SU-DHL-6 (cell line): Measurements from ENCODE around the gene MTMR3.

Experiments
- H2AFZ ChIP-seq: fragments of 200-600 bp; sonication (generic); 2 replicates; pipeline ENCODE4 v1.6.1; 2014; ENCODE audit warnings: low read depth, mild to moderate bottlenecking, moderate library complexity, mixed read lengths, antibody characterized with exemption, low read length; ENCODE audit not compliant: severe bottlenecking
- H3F3A ChIP-seq: fragments of 200-600 bp; shearing (Covaris generic); 2 replicates; pipeline ENCODE4 v1.6.0; 2016; ENCODE audit warnings: antibody characterized with exemption, mild to moderate bottlenecking; ENCODE audit not compliant: insufficient read depth
- H3K27ac ChIP-seq: fragments of 200-600 bp; sonication (generic); 2 replicates; pipeline ENCODE4 v1.5.1; 2016; ENCODE audit warnings: low read depth, mild to moderate bottlenecking, low read length, moderate library complexity, mixed read lengths
- H3K27me3 ChIP-seq: fragments of 200-600 bp; sonication (generic), shearing (Covaris generic); 2 replicates; pipeline ENCODE4 v1.6.0; 2014; ENCODE audit warnings: mild to moderate bottlenecking, low read length
- H3K36me3 ChIP-seq: fragments of 200-600 bp; sonication (generic); 2 replicates; pipeline ENCODE4 v1.6.1; 2014; ENCODE audit warnings: mild to moderate bottlenecking, low read length, mixed read lengths
- H3K4me2 ChIP-seq: fragments of 300-600, 200-600 bp; shearing (Covaris generic), sonication (generic); 2 replicates; pipeline ENCODE4 v1.6.0; 2014; ENCODE audit warnings: low read length, low read depth, mild to moderate bottlenecking; ENCODE audit not compliant: poor library complexity, severe bottlenecking
- H3K4me3 ChIP-seq: fragments of 200-600 bp; sonication (generic); 2 replicates; pipeline ENCODE4 v1.5.1; 2014; ENCODE audit warnings: antibody characterized with exemption, low read length, mild to moderate bottlenecking, mixed read lengths; ENCODE audit not compliant: insufficient read depth, poor library complexity, severe bottlenecking
- H3K79me2 ChIP-seq: fragments of 200-600 bp; sonication (generic); 2 replicates; pipeline ENCODE4 v1.6.1; 2014; ENCODE audit warnings: mild to moderate bottlenecking, low read length, moderate library complexity; ENCODE audit not compliant: insufficient read depth
- H3K9ac ChIP-seq: fragments of 200-600 bp; sonication (generic); 2 replicates; pipeline ENCODE4 v1.7.0; 2014; ENCODE audit warnings: mild to moderate bottlenecking, low read length
- H3K9me2 ChIP-seq: fragments of 200-600 bp; sonication (generic); replicated peaks from 2 replicates; pipeline ENCODE4 v1.6.1; 2014; ENCODE audit warnings: low read length; ENCODE audit not compliant: insufficient read depth
- H3K9me3 ChIP-seq: fragments of 200-600 bp; sonication (generic); 2 replicates; pipeline ENCODE4 v1.6.1; 2014; ENCODE audit warnings: low read length, mixed read lengths; ENCODE audit not compliant: insufficient read depth
- H4K20me1 ChIP-seq: fragments of 200-600 bp; sonication (generic); 2 replicates; pipeline ENCODE4 v1.6.1; 2014; ENCODE audit warnings: low read depth, mild to moderate bottlenecking, antibody characterized with exemption, low read length, moderate library complexity, mixed read lengths
- EZH2phosphoT487 ChIP-seq: fragments of 200-600 bp; sonication (generic), shearing (Covaris generic); conservative IDR thresholded peaks from 2 replicates; pipeline ENCODE4 v1.6.1; 2018; ENCODE audit warnings: mild to moderate bottlenecking, antibody characterized with exemption, low read length, moderate library complexity, mixed read lengths
- TF ChIP-seq, protein P1 (sequence below): fragments of 200-600 bp; sonication (generic); IDR thresholded peaks from one replicate; pipeline ENCODE4 v1.5.1; 2017; ENCODE audit warnings: antibody characterized with exemption, mild to moderate bottlenecking, low read length, moderate library complexity; ENCODE audit not compliant: insufficient read depth, poor library complexity, severe bottlenecking

MTMR3 gene

GRCh38 chr22:30028731-30029130, 145.8 kb downstream of the MTMR3 start:
- TF ChIP-seq, protein P1, sequence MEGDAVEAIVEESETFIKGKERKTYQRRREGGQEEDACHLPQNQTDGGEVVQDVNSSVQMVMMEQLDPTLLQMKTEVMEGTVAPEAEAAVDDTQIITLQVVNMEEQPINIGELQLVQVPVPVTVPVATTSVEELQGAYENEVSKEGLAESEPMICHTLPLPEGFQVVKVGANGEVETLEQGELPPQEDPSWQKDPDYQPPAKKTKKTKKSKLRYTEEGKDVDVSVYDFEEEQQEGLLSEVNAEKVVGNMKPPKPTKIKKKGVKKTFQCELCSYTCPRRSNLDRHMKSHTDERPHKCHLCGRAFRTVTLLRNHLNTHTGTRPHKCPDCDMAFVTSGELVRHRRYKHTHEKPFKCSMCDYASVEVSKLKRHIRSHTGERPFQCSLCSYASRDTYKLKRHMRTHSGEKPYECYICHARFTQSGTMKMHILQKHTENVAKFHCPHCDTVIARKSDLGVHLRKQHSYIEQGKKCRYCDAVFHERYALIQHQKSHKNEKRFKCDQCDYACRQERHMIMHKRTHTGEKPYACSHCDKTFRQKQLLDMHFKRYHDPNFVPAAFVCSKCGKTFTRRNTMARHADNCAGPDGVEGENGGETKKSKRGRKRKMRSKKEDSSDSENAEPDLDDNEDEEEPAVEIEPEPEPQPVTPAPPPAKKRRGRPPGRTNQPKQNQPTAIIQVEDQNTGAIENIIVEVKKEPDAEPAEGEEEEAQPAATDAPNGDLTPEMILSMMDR, result no peak
- no peak for TF ChIP-seq EZH2phosphoT487
- Histone ChIP-seq H3F3A (no peaks in the 10 kb centered on the region), H3K79me2 (no peaks in the 10 kb centered on the region), H3K4me2 (no peak overlapping the region), H3K27me3 (no peaks in the 10 kb centered on the region), H3K9me3 (no peaks in the 10 kb centered on the region), H3K4me3 (no peak overlapping the region), H3K9ac (no peak overlapping the region), H3K27ac (no peak overlapping the region), H4K20me1 (no peaks in the 10 kb centered on the region), H3K9me2 (no peaks in the 10 kb centered on the region), H3K36me3 (no peaks in the 10 kb centered on the region), H2AFZ (no peak overlapping the region)

GRCh38 chr22:30029512-30029911, 146.5 kb downstream of the MTMR3 start:
- Histone ChIP-seq H3K4me3 (no peak overlapping the region), H3K4me2 (no peak overlapping the region), H3F3A (no peaks in the 10 kb centered on the region), H3K9ac (no peak overlapping the region), H2AFZ (no peak overlapping the region), H3K27ac (no peak overlapping the region), H3K9me2 (no peaks in the 10 kb centered on the region), H3K36me3 (no peaks in the 10 kb centered on the region), H3K27me3 (no peaks in the 10 kb centered on the region), H4K20me1 (no peaks in the 10 kb centered on the region), H3K79me2 (no peaks in the 10 kb centered on the region), H3K9me3 (no peaks in the 10 kb centered on the region)
- TF ChIP-seq EZH2phosphoT487, result no peak
- TF ChIP-seq, protein P1, result no peak

GRCh38 chr22:30030329-30030728, 147.4 kb downstream of the MTMR3 start:
- Histone ChIP-seq H3F3A (no peaks in the 10 kb centered on the region), H3K36me3 (no peaks in the 10 kb centered on the region), H3K79me2 (no peaks in the 10 kb centered on the region)

More at GRCh38 chr22:30030329-30030728, 147.4 kb downstream of the MTMR3 start:
- no peaks in the 10 kb centered on the region for H3K27me3 ChIP-seq
- H3K4me2 ChIP-seq, result no peak overlapping the region
- H3K9me3 ChIP-seq, result no peaks in the 10 kb centered on the region
- no peak overlapping the region for H2AFZ ChIP-seq
- no peaks in the 10 kb centered on the region for H4K20me1 ChIP-seq
- H3K9me2 ChIP-seq, result no peaks in the 10 kb centered on the region
- H3K4me3 ChIP-seq, result no peak overlapping the region
- no peak overlapping the region for H3K9ac ChIP-seq
- TF ChIP-seq EZH2phosphoT487, result no peak
- TF ChIP-seq, protein P1, result no peak
- no peak overlapping the region for H3K27ac ChIP-seq
